HFFc6 (cell line): ENCODE results near the gene SPOUT1. TPM values are rescaled to one million over a fixed set of nuclear protein-coding genes. Genes with fewer than 3 reads are reported as not detected.

Source experiments
- total RNA-seq, 6 experiments: library from RNA; stranded (reverse); fragmentation: NEBNext Ultra II Directional; extraction: Animal tissue kit (Norgen Biotek cat#: 25700); gene quantifications; 2 replicates in 1 of 6; 3 replicates in 5 of 6; pipeline ENCODE4 v1.2.3, GENCODE V29; 2021

The SPOUT1 gene
- total RNA-seq, 6 experiments from 2014 or later, result 33.2 to 46.8 (median 38.2) TPM

Other genes with a start within 250 kb of the SPOUT1 start
- 10 to 100 TPM; 34.5 to 51.7 (median 49.9) TPM for gene DYNC2I2, start 172.9 kb downstream of the SPOUT1 start, total RNA-seq
- 100 to 1,000 TPM; 297 to 358 (median 343) TPM for gene SET, start 140.6 kb downstream of the SPOUT1 start, total RNA-seq
- 1 to 10 TPM; 1.9 to 5.6 (median 3.5) TPM for gene PKN3, start 127.3 kb downstream of the SPOUT1 start, total RNA-seq
- 10 to 100 TPM; 48.1 to 54.6 (median 53.1) TPM for gene ZDHHC12, start 105.7 kb downstream of the SPOUT1 start, total RNA-seq
- 10 to 100 TPM; 32.5 to 47.6 (median 37.8) TPM for gene ZER1, start 57.9 kb downstream of the SPOUT1 start, total RNA-seq
- 10 to 100 TPM; 28.0 to 34.7 (median 30.3) TPM for gene TBC1D13, start 42.5 kb downstream of the SPOUT1 start, total RNA-seq
- 10 to 100 TPM; 16.0 to 23.7 (median 17.0) TPM for gene ENDOG, start 11.3 kb downstream of the SPOUT1 start, total RNA-seq
- 1 to 10 TPM; 6.7 to 9.0 (median 8.3) TPM for gene KYAT1, start 52.2 kb upstream of the SPOUT1 start, total RNA-seq
- gene LRRC8A, start 52.3 kb upstream of the SPOUT1 start, total RNA-seq, result 10 to 100 TPM; 37.8 to 51.9 (median 39.6) TPM
- gene PHYHD1, start 91.2 kb upstream of the SPOUT1 start, total RNA-seq, result 10 to 100 TPM in 3 of 6 experiments, 1 to 10 TPM in 3; 6.8 to 13.9 (median 10.0) TPM
- 10 to 100 TPM; 27.8 to 34.4 (median 31.6) TPM for gene DOLK, start 117.8 kb upstream of the SPOUT1 start, total RNA-seq
- 10 to 100 TPM; 42.1 to 58.2 (median 54.2) TPM for gene NUP188, start 117.9 kb upstream of the SPOUT1 start, total RNA-seq
- 10 to 100 TPM; 38.1 to 56.1 (median 42.7) TPM for gene SH3GLB2, start 198.5 kb upstream of the SPOUT1 start, total RNA-seq
- gene MIGA2, start 206.8 kb upstream of the SPOUT1 start, total RNA-seq, result 10 to 100 TPM; 20.2 to 30.2 (median 22.2) TPM